ENCODE results near the gene TUBB4B.

DNA sequence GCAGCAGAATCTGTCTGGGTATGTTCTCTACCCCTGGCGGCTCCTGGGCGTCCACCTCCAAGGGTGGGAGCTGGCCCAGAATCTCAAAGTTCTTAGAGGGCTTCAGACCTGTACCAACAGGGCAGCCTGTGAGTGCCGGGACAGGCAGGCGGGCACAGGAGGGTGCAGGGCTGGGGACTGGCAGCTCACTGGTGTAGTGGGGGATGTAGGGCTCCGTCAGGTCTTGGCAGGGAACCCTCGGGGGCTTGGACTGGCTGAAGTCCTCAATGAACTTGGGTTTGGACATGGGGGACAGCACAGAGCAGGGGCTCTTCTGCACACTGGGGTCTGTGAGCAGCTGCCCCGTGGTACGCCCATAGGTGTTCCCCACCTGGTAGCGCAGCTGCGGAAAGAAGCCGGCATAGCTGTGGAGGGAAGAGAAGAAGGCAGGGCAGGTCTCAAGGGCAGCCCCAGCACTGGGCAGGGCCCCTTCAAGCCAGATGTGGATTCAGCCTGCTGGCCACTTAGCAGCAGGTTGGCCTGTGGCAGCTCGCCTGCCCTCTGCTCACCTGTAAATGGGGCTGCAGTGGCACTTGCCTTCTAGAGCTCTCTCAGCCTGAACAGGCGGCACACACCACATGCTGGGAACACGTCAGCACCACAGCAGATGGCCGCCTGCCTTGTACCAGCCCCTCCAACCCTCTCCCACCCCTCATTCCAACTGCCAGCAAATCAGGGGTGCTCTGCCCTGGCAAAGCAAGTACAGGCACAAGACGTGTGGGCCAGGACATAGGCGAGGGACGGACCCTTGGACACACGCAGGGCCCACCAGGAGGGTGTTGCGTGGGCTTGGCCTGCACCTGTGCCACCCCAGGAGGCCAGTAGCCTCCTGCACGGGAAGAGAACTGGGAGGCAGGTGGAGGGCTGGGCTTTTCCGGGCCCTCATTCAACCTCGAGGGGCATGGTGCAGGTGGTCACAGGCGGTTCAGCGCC is 4.6 kb downstream of the TUBB4B start:
- TF ChIP-seq, protein P1, sequence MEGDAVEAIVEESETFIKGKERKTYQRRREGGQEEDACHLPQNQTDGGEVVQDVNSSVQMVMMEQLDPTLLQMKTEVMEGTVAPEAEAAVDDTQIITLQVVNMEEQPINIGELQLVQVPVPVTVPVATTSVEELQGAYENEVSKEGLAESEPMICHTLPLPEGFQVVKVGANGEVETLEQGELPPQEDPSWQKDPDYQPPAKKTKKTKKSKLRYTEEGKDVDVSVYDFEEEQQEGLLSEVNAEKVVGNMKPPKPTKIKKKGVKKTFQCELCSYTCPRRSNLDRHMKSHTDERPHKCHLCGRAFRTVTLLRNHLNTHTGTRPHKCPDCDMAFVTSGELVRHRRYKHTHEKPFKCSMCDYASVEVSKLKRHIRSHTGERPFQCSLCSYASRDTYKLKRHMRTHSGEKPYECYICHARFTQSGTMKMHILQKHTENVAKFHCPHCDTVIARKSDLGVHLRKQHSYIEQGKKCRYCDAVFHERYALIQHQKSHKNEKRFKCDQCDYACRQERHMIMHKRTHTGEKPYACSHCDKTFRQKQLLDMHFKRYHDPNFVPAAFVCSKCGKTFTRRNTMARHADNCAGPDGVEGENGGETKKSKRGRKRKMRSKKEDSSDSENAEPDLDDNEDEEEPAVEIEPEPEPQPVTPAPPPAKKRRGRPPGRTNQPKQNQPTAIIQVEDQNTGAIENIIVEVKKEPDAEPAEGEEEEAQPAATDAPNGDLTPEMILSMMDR (conservative IDR thresholded peaks at IDR 0.05; ENCODE audit: low read length) = no peak
- no peak for TF ChIP-seq EZH2phosphoT487 (IDR thresholded peaks at IDR 0.05; ENCODE audit: borderline replicate concordance, low read depth, low read length)

Measured in OCI-LY7 (cell line).